Activated T-helper 17 cell treated with anti-CD3 and anti-CD28 coated beads, Interleukin-2, amount 50 U/mL, for 72 hours (primary cell): ENCODE data around the gene RTL3. TPM values are rescaled to one million over a fixed set of nuclear protein-coding genes. Genes with fewer than 3 reads are reported as not detected.
A peak's percentile ranks its signal among the peaks of the same experiment; 100 is the strongest.

ENCODE experiments used
- ATAC-seq: fragments of 150-1000 bp; cut with Tn5 transposase; replicated peaks from 2 replicates; pipeline ENCODE4 v1.10.0; 2021; ENCODE audit warnings: mild to moderate bottlenecking, moderate library complexity
- H3K27ac Mint-ChIP-seq: one replicate; pipeline ENCODE4 v1.8.0; 2022; ENCODE audit warnings: mixed read lengths
- H3K27me3 Mint-ChIP-seq: one replicate; pipeline ENCODE4 v1.8.0; 2022; ENCODE audit warnings: mixed read lengths
- H3K36me3 Mint-ChIP-seq: one replicate; pipeline ENCODE4 v1.8.0; 2022; ENCODE audit warnings: low read depth, mild to moderate bottlenecking, mixed read lengths
- H3K4me1 Mint-ChIP-seq: one replicate; pipeline ENCODE4 v1.8.0; 2022; ENCODE audit warnings: mixed read lengths
- H3K4me3 Mint-ChIP-seq: one replicate; pipeline ENCODE4 v1.8.0; 2022; ENCODE audit warnings: mild to moderate bottlenecking, mixed read lengths
- H3K9me3 Mint-ChIP-seq: one replicate; pipeline ENCODE4 v1.8.0; 2022; ENCODE audit warnings: mixed read lengths
- total RNA-seq, 2 donors: library from RNA; stranded (reverse); gene quantifications; one replicate each; pipeline ENCODE4 v1.2.3, GENCODE V29; 2022

Gene RTL3, protein sequence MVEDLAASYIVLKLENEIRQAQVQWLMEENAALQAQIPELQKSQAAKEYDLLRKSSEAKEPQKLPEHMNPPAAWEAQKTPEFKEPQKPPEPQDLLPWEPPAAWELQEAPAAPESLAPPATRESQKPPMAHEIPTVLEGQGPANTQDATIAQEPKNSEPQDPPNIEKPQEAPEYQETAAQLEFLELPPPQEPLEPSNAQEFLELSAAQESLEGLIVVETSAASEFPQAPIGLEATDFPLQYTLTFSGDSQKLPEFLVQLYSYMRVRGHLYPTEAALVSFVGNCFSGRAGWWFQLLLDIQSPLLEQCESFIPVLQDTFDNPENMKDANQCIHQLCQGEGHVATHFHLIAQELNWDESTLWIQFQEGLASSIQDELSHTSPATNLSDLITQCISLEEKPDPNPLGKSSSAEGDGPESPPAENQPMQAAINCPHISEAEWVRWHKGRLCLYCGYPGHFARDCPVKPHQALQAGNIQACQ
- not detected for total RNA-seq

- no peaks in the 10 kb centered on the region for H3K27me3 Mint-ChIP-seq
These were observed at the start of gene RTL3 for GRCh38 chrX:78658845-78659744. Gene RTL3 (minus strand): TSS chrX:78659328. CDS start chrX:78658420, 908 bp downstream.

DNA sequence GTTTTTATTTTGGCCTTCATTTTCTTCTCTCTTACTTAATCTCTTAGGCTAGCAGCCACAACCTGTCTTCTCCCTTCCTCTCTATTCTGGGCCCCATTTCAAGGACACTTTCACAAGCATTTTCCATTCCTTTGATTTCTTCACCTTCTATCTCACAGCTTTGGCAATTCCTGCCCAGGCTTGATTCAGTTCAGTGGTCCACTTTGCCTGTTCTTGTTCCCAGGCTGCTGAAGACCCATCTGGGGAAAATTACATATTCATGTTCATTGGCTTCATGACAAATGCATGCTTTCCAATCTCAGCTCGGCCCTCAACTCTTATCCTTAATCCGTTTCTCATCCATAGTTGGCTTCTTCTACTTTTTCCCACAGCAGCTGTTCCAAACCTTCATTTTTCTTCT lies 49.7 kb upstream of the RTL3 start:
- no peak for ATAC-seq
- H3K4me1 Mint-ChIP-seq = no peaks in the 10 kb centered on the region
- no peaks in the 10 kb centered on the region for H3K9me3 Mint-ChIP-seq
- no peaks in the 10 kb centered on the region for H3K27me3 Mint-ChIP-seq
- no peak overlapping the region for H3K4me3 Mint-ChIP-seq
- H3K36me3 Mint-ChIP-seq = no peaks in the 10 kb centered on the region
- H3K27ac Mint-ChIP-seq = no peak overlapping the region

More at GRCh38 chrX:78658845-78659744, at the start of gene RTL3:
- no peak within 1 kb of the TSS for H3K4me3 Mint-ChIP-seq
- no peaks in the 10 kb centered on the region for H3K36me3 Mint-ChIP-seq
- no peak for ATAC-seq
- H3K9me3 Mint-ChIP-seq = no peaks in the 10 kb centered on the region
- no peak within 1 kb of the TSS for H3K27ac Mint-ChIP-seq
- H3K4me1 Mint-ChIP-seq = no peaks in the 10 kb centered on the region

DNA sequence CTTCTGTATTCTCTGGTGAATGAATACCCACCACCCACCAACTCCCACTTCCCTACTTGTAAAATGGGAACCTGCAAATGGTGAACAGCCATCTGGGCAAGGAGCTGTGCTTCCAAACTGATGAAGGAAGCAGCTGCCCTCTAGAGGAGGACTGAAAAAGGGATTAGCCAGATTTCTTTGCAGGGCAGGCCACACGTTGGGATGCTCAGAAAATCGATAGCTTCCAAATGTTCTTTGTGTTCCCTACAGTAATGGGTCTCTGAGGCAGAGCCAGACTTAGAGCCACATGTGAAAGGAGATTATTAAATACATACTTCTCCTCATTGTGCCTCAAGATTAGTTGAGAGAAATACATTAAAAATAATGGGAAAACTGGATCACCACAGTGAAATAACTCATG lies 49.1 kb upstream of the RTL3 start:
- Mint-ChIP-seq H3K27me3 (no peaks in the 10 kb centered on the region), H3K36me3 (no peaks in the 10 kb centered on the region), H3K4me3 (no peak overlapping the region), H3K27ac (no peak overlapping the region), H3K9me3 (no peaks in the 10 kb centered on the region), H3K4me1 (no peaks in the 10 kb centered on the region)
- no peak for ATAC-seq

DNA sequence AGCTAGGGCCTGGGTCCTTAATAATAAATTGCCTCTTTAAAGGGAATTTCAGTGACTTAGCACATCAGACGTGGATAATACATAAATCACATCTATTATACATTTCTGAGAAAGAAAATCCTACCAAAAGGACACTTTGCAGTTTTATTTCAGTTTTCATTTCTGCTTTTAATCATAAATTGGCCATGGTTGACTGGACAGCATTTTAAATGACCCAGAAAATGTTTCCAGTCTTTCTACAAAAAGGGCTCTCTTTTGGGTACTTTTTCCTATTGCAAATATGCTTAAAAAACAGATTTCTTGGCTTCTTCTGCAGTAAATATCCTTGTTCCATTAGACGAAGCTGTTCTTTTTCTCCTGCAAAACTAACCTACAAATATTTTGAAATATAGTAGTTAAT lies 46.9 kb upstream of the RTL3 start:
- Mint-ChIP-seq H3K4me1 (no peaks in the 10 kb centered on the region), H3K4me3 (no peak overlapping the region), H3K27ac (no peak overlapping the region), H3K27me3 (no peaks in the 10 kb centered on the region), H3K36me3 (no peaks in the 10 kb centered on the region), H3K9me3 (no peaks in the 10 kb centered on the region)
- no peak for ATAC-seq

DNA sequence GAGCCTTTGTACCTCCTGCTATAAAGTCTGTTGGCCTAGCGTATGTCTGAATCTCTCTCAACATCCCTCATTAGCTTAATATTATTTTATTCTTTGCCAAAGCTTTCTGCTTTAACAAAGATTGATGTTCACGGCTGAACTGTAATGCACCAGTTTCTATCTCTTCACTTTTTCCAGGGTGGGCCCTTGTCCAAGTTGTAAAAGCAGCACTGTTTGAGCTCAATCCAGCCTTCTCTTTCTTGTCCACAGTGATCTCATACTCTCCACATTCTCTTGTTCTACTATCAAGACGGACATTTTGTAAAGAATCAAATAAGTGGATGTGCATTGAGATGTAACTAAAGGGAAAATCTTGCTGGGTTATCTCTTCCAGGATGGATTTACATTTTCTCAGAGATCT lies 34.4 kb upstream of the RTL3 start:
- ATAC-seq = no peak
- H3K4me3 Mint-ChIP-seq = no peak overlapping the region
- H3K9me3 Mint-ChIP-seq = no peaks in the 10 kb centered on the region
- no peaks in the 10 kb centered on the region for H3K36me3 Mint-ChIP-seq
- H3K27ac Mint-ChIP-seq = no peak overlapping the region
- H3K27me3 Mint-ChIP-seq = no peaks in the 10 kb centered on the region
- no peaks in the 10 kb centered on the region for H3K4me1 Mint-ChIP-seq

DNA sequence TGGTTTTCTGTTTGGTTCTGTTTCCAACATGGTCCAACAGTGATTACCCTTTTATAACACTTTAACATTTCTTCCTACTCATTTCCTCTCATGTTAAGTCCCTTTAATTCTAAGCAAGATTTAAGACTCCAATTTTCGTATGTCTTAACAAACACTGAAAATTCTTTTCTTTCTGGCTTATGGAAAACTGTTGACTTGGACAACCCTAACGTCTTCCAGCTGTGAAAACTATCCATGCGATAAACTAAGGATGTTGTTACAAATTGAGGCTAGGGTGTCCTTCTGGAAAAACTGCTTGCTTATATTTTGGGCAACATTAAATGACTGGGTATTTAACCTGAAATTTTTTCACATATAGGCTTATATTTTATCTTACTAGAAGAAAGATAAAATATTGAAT lies 33.9 kb upstream of the RTL3 start:
- H3K36me3 Mint-ChIP-seq = no peaks in the 10 kb centered on the region
- no peak overlapping the region for H3K4me3 Mint-ChIP-seq
- no peak for ATAC-seq
- H3K9me3 Mint-ChIP-seq = no peaks in the 10 kb centered on the region
- H3K27ac Mint-ChIP-seq = no peak overlapping the region
- H3K4me1 Mint-ChIP-seq = no peaks in the 10 kb centered on the region
- no peaks in the 10 kb centered on the region for H3K27me3 Mint-ChIP-seq

DNA sequence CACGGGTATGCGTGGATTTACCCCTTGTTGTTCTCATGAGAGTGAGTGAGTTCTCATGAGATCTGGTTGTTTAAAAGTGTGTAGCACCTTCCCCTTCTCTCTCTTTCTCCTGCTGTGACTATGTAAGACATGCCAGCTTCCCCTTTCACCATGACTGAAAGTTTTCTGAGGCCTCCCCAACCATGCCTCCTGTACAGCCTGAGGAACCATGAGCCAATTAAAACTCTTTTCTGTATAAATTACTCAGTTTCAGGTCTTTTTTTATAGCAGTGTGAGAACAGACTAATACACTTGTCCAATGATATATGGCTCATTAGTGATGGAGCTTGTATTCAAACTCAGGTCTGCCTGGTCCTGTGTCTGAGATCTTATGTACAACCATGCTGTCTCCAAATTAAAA lies 28.5 kb upstream of the RTL3 start:
- H3K4me3 Mint-ChIP-seq = no peak overlapping the region
- no peaks in the 10 kb centered on the region for H3K36me3 Mint-ChIP-seq
- ATAC-seq = no peak
- H3K9me3 Mint-ChIP-seq = no peaks in the 10 kb centered on the region
- H3K27me3 Mint-ChIP-seq = no peaks in the 10 kb centered on the region
- H3K4me1 Mint-ChIP-seq = no peaks in the 10 kb centered on the region
- H3K27ac Mint-ChIP-seq = no peak overlapping the region

DNA sequence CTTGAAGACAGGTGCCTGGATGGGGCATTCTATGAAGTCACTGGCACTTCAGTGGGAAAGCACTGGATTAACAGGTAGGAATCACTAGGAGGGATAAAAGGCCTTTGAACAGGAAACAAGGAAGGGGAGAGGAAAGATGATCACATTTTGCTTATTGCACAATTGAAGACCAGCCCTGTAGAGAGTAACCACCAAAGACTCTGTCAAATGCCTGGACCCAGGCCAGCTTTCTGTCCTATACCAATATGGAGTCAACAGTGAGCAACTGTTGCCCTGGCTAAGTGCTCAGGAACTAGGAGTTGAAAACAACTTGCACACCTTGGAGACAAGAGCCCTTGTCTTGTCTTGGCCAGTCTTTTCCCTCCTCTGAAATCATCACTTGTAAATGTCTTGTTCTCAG lies 14.1 kb upstream of the RTL3 start:
- Mint-ChIP-seq H3K9me3 (no peaks in the 10 kb centered on the region), H3K27ac (no peak overlapping the region), H3K36me3 (no peaks in the 10 kb centered on the region), H3K4me1 (no peaks in the 10 kb centered on the region), H3K4me3 (no peak overlapping the region), H3K27me3 (no peaks in the 10 kb centered on the region)
- no peak for ATAC-seq

DNA sequence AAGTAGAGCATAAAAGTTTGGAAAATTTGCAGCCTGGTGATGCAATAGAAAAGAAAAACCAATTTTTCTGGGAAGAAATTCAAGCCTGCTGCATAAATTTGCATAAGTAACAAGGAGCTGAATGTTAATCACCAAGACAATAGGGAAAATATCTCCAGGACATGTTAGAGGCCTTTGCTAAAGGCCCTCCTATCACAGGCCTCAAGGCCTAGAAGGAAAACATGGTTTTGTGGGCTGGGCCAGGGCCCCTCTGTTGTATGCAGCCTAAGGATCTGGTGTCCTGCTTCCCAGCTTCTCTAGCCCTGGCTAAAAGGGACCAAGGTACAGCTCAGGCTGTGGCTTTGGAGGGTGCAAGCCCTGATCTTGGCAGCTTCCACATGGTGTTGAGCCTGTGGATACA lies 6.2 kb upstream of the RTL3 start:
- Mint-ChIP-seq H3K4me3 (no peak overlapping the region), H3K27me3 (no peaks in the 10 kb centered on the region), H3K4me1 (no peaks in the 10 kb centered on the region), H3K9me3 (no peaks in the 10 kb centered on the region), H3K36me3 (no peaks in the 10 kb centered on the region), H3K27ac (no peak overlapping the region)
- no peak for ATAC-seq

DNA sequence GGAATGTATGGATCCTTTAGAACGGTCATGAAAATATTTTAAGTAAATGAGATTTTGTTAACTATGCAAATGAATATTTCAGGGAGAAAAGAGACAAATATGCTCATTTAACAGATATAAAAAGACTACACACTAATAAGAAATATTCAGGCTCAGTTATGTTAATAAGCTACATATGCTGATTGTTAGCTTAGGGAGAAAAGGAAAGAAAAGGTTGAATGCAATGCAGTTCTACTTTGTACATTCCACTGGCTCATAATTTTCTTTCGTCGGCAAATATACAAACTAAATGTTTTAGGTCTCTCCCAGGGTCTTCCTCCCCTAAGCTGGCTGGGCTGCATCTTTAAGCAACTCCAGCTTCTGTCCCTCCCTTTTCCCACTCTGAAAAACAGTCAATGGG lies 2.7 kb upstream of the RTL3 start:
- Mint-ChIP-seq H3K27ac (no peak overlapping the region), H3K9me3 (no peaks in the 10 kb centered on the region), H3K4me1 (no peaks in the 10 kb centered on the region), H3K27me3 (no peaks in the 10 kb centered on the region), H3K4me3 (no peak overlapping the region), H3K36me3 (no peaks in the 10 kb centered on the region)
- no peak for ATAC-seq

DNA sequence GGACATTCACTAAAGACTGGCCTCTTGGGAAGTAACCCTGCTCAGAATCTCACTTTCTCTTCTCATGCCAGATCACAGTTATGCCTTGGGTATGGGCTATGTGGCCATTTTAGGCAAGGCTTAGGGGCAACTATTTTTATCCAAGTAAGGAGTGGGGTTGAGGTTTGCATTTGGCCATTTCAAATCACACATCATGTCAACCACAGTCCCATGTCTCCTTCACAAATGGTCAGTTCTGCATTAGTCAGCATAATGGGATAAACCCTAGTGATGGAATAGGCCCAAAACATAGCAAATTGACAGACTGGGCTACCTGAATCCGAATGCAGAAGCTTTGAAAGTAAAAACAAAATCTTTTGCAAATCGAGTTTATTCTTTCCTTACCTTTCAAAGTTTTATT lies 827 bp upstream of the RTL3 start:
- Mint-ChIP-seq H3K27ac (no peak overlapping the region), H3K27me3 (no peaks in the 10 kb centered on the region), H3K4me3 (no peak overlapping the region), H3K36me3 (no peaks in the 10 kb centered on the region), H3K9me3 (no peaks in the 10 kb centered on the region), H3K4me1 (no peaks in the 10 kb centered on the region)
- ATAC-seq = no peak

GRCh38 chrX:78658414-78658813 lies 714 bp downstream of the RTL3 start:
- no peaks in the 10 kb centered on the region for H3K9me3 Mint-ChIP-seq
- no peak for ATAC-seq
- H3K4me3 Mint-ChIP-seq = no peak overlapping the region
- H3K36me3 Mint-ChIP-seq = no peaks in the 10 kb centered on the region
- no peaks in the 10 kb centered on the region for H3K4me1 Mint-ChIP-seq
- H3K27ac Mint-ChIP-seq = no peak overlapping the region
- H3K27me3 Mint-ChIP-seq = no peaks in the 10 kb centered on the region

- no peak for ATAC-seq
- Mint-ChIP-seq H3K27ac (no peak overlapping the region), H3K27me3 (no peaks in the 10 kb centered on the region), H3K9me3 (no peaks in the 10 kb centered on the region), H3K36me3 (no peaks in the 10 kb centered on the region), H3K4me1 (peaks cover 10% of the 10 kb centered on the region), H3K4me3 (no peak overlapping the region)
These were observed 3.5 kb downstream of the RTL3 start for GRCh38 chrX:78655642-78656041.

GRCh38 chrX:78653118-78653822 lies 5.9 kb downstream of the RTL3 start:
- Mint-ChIP-seq H3K27me3 (no peaks in the 10 kb centered on the region), H3K4me3 (peak overlapping the region; percentile 24), H3K4me1 (peaks cover 10% of the 10 kb centered on the region), H3K9me3 (no peaks in the 10 kb centered on the region), H3K36me3 (no peaks in the 10 kb centered on the region), H3K27ac (no peak overlapping the region)
- ATAC-seq = peak; percentile 52
